HepG2 (cell line): ENCODE data around the gene ZNF8. TPM values are rescaled to one million over a fixed set of nuclear protein-coding genes. Genes with fewer than 3 reads are reported as not detected.

Experiments
- CBX5 ChIP-seq: sonication (generic); formaldehyde crosslinking; IDR thresholded peaks from 2 replicates; pipeline ENCODE4 v1.4.0; 2020; ENCODE audit warnings: missing genetic modification reagents, borderline replicate concordance
- CREM ChIP-seq, 2 experiments: sonication (generic) in 1 of 2; formaldehyde crosslinking in 1 of 2; IDR thresholded peaks; 2 replicates each; pipeline versions ENCODE4 v1.4.0 to v1.6.1; 2016 to 2020; ENCODE audit warnings: antibody characterized with exemption in 1 of 2, mild to moderate bottlenecking in 1 of 2, missing genetic modification reagents in 1 of 2
- FIP1L1 ChIP-seq: fragments of 200-400 bp; formaldehyde crosslinking; IDR thresholded peaks from 2 replicates; pipeline ENCODE4 v1.6.1; 2018; ENCODE audit warnings: low read depth, mild to moderate bottlenecking, low read length, moderate library complexity, borderline replicate concordance; ENCODE audit not compliant: insufficient read depth
- HCFC1 ChIP-seq: fragments of 150-350 bp; IDR thresholded peaks from 2 replicates; pipeline ENCODE4 v1.6.1; 2014; ENCODE audit warnings: low read depth, low read length
- KLF11 ChIP-seq: IDR thresholded peaks from 2 replicates; pipeline ENCODE4 v1.6.1; 2016; ENCODE audit warnings: missing compliant biosample characterization
- KLF12 ChIP-seq: sonication (generic); formaldehyde crosslinking; IDR thresholded peaks from 2 replicates; pipeline ENCODE4 v1.4.0; 2020; ENCODE audit warnings: missing genetic modification reagents, borderline replicate concordance
- MXI1 ChIP-seq: IDR thresholded peaks from 3 replicates; pipeline ENCODE4 v1.6.1; 2012; ENCODE audit warnings: low read depth, low read length, inconsistent platforms, borderline replicate concordance
- NR2C2 ChIP-seq: sonication (generic); formaldehyde crosslinking; IDR thresholded peaks from 2 replicates; pipeline ENCODE4 v1.4.0; 2020; ENCODE audit warnings: missing genetic modification reagents, mild to moderate bottlenecking, moderate library complexity, borderline replicate concordance
- PPARG ChIP-seq: conservative IDR thresholded peaks from 2 replicates; pipeline ENCODE4 v1.6.1; 2016; ENCODE audit warnings: missing biosample characterization, missing genetic modification reagents
- SRSF1 ChIP-seq: fragments of 200-400 bp; formaldehyde crosslinking; optimal IDR thresholded peaks from 2 replicates; pipeline ENCODE3; 2017; ENCODE audit warnings: mild to moderate bottlenecking, low read depth, low read length, moderate library complexity
- TEF ChIP-seq: sonication (generic); formaldehyde crosslinking; IDR thresholded peaks from 2 replicates; pipeline ENCODE4 v1.5.0; 2020; ENCODE audit warnings: missing genetic modification reagents
- ZBTB2 ChIP-seq: sonication (generic); formaldehyde crosslinking; IDR thresholded peaks from 2 replicates; pipeline ENCODE4 v1.8.0; 2022; ENCODE audit warnings: low read depth, missing genetic modification reagents
- ZNF234 ChIP-seq: sonication (generic); formaldehyde crosslinking; conservative IDR thresholded peaks from 2 replicates; pipeline ENCODE4 v1.5.1; 2020; ENCODE audit warnings: mild to moderate bottlenecking, missing genetic modification reagents
- ZNF264 ChIP-seq: sonication (generic); formaldehyde crosslinking; IDR thresholded peaks from 2 replicates; pipeline ENCODE4 v1.4.0; 2020; ENCODE audit warnings: missing genetic modification reagents
- ZNF558 ChIP-seq: sonication (generic); formaldehyde crosslinking; IDR thresholded peaks from 2 replicates; pipeline ENCODE4 v1.9.0; 2022; ENCODE audit warnings: mild to moderate bottlenecking, missing genetic modification reagents, borderline replicate concordance
- ZNF616 ChIP-seq: sonication (generic); formaldehyde crosslinking; IDR thresholded peaks from 2 replicates; pipeline ENCODE4 v1.5.0; 2020; ENCODE audit warnings: low read depth, mild to moderate bottlenecking, missing genetic modification reagents
- ZNF746 ChIP-seq: sonication (generic); formaldehyde crosslinking; IDR thresholded peaks from 2 replicates; pipeline ENCODE4 v1.8.0; 2022; ENCODE audit warnings: mild to moderate bottlenecking, missing genetic modification reagents
- ZNF777 ChIP-seq: sonication (generic); formaldehyde crosslinking; IDR thresholded peaks from 2 replicates; pipeline ENCODE4 v1.4.0; 2020; ENCODE audit warnings: missing genetic modification reagents
- ZZZ3 ChIP-seq: sonication (generic); formaldehyde crosslinking; IDR thresholded peaks from 2 replicates; pipeline ENCODE4 v1.4.0; 2020; ENCODE audit warnings: missing genetic modification reagents, mild to moderate bottlenecking, borderline replicate concordance
- polyA plus RNA-seq, 8 experiments: library from polyadenylated mRNA; depleted of rRNA in 3 of 8; stranded (reverse) in 7 of 8; unstranded in 1 of 8; fragments of >200 nt; fragmentation: Illumina TruSeq in 4 of 8; extraction: Trizol in 4 of 8; gene quantifications; 2 replicates each; pipeline versions ENCODE4 v1.2.1 to v1.2.3, GENCODE V29; 2011 to 2016; ENCODE audit warnings: low read depth in 4 of 8, missing spikeins in 1 of 8, mixed read lengths in 1 of 8; ENCODE audit not compliant: insufficient read depth in 1 of 8
- total RNA-seq, 5 experiments: library from RNA; depleted of rRNA; stranded (reverse); fragments of >200 nt; fragmentation: Illumina TruSeq; extraction: Trizol; gene quantifications; 2 replicates each; pipeline ENCODE4 v1.2.3, GENCODE V29; 2016; ENCODE audit warnings: low read depth in 1 of 5
- TF ChIP-seq, protein P1 (sequence below): sonication (generic); formaldehyde crosslinking; IDR thresholded peaks from 2 replicates; pipeline ENCODE4 v1.5.1; 2020; ENCODE audit warnings: mild to moderate bottlenecking, missing genetic modification reagents, borderline replicate concordance
- TF ChIP-seq, protein P2 (sequence below): sonication (generic); formaldehyde crosslinking; IDR thresholded peaks from 2 replicates; pipeline ENCODE4 v1.5.1; 2020; ENCODE audit warnings: missing genetic modification reagents, mild to moderate bottlenecking, borderline replicate concordance
- TF ChIP-seq, protein P3 (sequence below): IDR thresholded peaks from 2 replicates; pipeline ENCODE4 v1.6.1; 2016; ENCODE audit warnings: control low read depth

Gene ZNF8
- total and polyA plus RNA-seq, 2 of the 13 experiments (the other 11 are each of a cell fraction or from before 2014, with no cell fraction given) = 3.1 to 3.3 TPM

DNA sequence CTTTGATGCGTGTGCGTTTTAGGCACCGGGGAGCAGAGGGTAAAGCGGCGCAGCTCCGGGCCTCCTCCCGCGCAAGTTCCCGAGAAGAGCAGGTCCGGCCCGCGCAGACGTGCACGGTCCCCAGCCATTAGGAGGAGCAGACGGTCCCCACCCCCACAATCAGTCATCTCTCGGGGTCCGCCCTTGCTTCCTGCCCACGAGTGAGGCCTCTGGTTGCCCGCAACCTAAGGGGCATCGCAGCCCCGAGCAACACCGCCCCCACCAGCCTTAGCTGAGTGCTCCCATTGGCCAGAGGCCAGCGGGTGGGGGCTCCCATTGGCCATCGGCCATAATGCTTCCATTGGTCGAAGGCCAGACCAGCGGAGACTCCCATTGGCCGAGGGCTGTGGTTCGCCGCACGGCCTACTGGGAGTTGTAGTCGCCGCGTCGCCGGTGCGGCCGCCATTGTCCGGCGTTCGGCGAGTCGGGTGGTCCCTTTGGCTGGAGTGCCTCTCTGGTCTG lies at the start of gene ZNF8 (continued):
- TF ChIP-seq CREM (IDR thresholded peaks at IDR 0.05) (peak; percentile 89), CREM (CRISPR knock-in tag; IDR thresholded peaks at IDR 0.05) (no peak), NR2C2 (peak; percentile 82), PPARG (no peak), KLF11 (no peak), CBX5 (CRISPR knock-in tag) (peak; percentile 24; the same call in 1 of the 2 replicates), ZNF746 (CRISPR knock-in tag) (peak; percentile 63; the same call in 1 of the 2 replicates), SRSF1 (peak; percentile 89), ZZZ3 (CRISPR knock-in tag) (peak; percentile 7; the same call in 1 of the 2 replicates), TEF (CRISPR knock-in tag) (no peak), ZNF234 (no peak), ZNF264 (no peak), ZBTB2 (CRISPR knock-in tag) (no peak), FIP1L1 (no peak), MXI1 (peak; percentile 71; the same call in 1 of the 3 replicates), KLF12 (CRISPR knock-in tag) (no peak), HCFC1 (peak; percentile 85), ZNF616 (CRISPR knock-in tag) (no peak), ZNF558 (CRISPR knock-in tag) (no peak), ZNF777 (CRISPR knock-in tag) (no peak; the same call in 1 of the 2 replicates)
- TF ChIP-seq, protein P1, sequence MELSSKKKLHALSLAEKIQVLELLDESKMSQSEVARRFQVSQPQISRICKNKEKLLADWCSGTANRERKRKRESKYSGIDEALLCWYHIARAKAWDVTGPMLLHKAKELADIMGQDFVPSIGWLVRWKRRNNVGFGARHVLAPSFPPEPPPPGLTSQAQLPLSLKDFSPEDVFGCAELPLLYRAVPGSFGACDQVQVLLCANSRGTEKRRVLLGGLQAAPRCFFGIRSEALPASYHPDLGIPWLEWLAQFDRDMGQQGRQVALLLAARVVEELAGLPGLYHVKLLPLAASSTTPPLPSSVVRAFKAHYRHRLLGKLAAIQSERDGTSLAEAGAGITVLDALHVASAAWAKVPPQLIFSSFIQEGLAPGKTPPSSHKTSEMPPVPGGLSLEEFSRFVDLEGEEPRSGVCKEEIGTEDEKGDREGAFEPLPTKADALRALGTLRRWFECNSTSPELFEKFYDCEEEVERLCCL (CRISPR knock-in tag) = no peak
- TF ChIP-seq, protein P2, sequence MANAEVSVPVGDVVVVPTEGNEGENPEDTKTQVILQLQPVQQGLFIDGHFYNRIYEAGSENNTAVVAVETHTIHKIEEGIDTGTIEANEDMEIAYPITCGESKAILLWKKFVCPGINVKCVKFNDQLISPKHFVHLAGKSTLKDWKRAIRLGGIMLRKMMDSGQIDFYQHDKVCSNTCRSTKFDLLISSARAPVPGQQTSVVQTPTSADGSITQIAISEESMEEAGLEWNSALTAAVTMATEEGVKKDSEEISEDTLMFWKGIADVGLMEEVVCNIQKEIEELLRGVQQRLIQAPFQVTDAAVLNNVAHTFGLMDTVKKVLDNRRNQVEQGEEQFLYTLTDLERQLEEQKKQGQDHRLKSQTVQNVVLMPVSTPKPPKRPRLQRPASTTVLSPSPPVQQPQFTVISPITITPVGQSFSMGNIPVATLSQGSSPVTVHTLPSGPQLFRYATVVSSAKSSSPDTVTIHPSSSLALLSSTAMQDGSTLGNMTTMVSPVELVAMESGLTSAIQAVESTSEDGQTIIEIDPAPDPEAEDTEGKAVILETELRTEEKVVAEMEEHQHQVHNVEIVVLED = peak; percentile 53; the same call in 1 of the 2 replicates
- TF ChIP-seq, protein P3, sequence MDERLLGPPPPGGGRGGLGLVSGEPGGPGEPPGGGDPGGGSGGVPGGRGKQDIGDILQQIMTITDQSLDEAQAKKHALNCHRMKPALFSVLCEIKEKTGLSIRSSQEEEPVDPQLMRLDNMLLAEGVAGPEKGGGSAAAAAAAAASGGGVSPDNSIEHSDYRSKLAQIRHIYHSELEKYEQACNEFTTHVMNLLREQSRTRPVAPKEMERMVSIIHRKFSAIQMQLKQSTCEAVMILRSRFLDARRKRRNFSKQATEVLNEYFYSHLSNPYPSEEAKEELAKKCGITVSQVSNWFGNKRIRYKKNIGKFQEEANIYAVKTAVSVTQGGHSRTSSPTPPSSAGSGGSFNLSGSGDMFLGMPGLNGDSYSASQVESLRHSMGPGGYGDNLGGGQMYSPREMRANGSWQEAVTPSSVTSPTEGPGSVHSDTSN (CRISPR knock-in tag) = 0 out of 2 replicates have a peak, but pooled peaks have one; percentile 18
